ENCODE data around the gene ADORA2A. TPM values are rescaled to one million over a fixed set of nuclear protein-coding genes. Genes with fewer than 3 reads are reported as not detected.

Gene ADORA2A
- total RNA-seq, 1 experiment from 2014 or later = 8.7 TPM

DNA sequence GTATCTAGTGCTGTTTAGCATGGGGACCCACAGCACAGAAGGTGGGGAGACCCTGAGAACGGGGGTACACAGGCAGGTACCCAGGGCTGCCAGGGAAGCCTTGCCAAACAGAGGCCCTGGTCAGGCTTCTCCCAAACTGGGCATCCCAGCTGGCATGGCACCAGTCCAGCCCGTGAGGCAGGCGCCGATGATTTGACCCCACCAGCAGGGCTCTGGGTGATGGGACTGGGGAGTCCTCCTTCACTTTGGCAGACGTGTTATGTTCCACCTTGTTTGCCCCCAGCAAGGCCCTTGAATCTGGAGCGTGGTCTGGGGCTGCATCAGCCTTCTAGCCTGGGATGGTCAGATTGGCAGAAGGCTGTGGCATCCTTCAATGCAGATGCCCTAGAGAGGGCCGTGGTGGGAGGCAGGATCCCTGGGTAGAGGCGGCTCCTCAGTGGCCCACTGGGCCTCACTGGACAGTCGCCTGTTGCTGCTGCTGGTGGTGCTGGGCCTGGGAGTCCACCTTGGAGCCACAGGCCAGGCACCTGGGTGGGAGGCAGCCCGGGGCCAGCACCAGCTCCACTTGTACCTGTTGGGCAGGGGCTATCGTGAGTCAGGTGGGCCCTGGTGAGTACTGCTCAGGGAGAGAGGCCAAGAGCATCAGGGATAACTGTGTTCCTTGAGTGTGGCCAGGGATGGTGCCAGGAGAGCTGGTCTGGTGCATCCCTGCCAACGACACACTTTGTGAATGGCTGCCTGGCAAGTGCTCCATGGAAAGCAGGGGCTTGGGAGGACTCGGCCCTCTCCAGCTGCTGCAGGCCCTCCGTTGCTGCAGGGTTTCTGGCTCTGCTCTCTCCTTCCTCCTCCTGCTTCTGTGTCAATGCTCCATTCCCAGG lies 3.3 kb downstream of the ADORA2A start:
- H3K27ac ChIP-seq = no peak overlapping the region
- H3K27me3 ChIP-seq = no peaks in the 10 kb centered on the region
- H3K36me3 ChIP-seq = no peaks in the 10 kb centered on the region
- peaks cover 66% of the 10 kb centered on the region for H3K4me1 ChIP-seq
- no peak for DNase-seq
- H3K4me3 ChIP-seq = no peak overlapping the region
- no peaks in the 10 kb centered on the region for H3K9me3 ChIP-seq (replicated peaks)

DNA sequence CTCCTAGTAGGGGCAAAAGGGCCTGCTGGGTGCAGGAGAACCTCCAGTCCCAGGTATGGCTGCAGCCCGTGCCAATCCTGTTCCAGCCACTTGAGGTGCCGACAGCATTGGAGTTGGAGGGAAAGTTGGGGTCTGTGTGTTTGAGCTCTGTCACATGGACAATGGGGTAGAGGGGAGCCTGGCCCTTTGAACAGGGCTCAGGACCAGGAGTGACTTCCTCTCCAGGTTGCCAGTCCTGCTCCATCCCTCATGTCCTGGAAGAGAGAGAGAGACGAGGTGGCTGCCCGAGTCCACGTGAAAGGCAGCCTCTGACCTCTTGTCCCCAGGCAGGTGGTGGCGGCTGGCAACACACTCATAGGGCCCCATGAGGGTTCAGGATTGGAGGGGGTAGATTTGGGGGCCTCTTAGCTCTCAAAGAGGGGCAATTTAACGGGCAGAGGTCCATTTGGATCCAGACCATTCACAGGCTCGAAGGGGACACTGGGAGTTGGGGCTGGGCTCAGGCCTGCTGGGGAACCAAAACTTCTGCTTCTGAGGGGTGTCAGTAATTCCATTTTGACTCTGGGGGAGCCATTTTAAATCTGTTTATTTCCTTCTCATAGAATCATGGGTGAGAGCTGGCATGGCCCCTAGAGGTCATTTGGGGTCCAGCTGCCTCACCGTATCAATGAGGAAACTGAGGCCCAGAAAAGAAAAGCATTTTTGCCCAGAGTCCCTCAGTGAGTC lies 4.1 kb downstream of the ADORA2A start:
- H3K4me1 ChIP-seq = peaks cover 74% of the 10 kb centered on the region
- no peaks in the 10 kb centered on the region for H3K9me3 ChIP-seq (replicated peaks)
- no peak overlapping the region; the same call in 1 of the 2 replicates for H3K27ac ChIP-seq
- no peak overlapping the region for H3K4me3 ChIP-seq
- no peak for DNase-seq
- H3K27me3 ChIP-seq = no peaks in the 10 kb centered on the region
- H3K36me3 ChIP-seq = no peaks in the 10 kb centered on the region

DNA sequence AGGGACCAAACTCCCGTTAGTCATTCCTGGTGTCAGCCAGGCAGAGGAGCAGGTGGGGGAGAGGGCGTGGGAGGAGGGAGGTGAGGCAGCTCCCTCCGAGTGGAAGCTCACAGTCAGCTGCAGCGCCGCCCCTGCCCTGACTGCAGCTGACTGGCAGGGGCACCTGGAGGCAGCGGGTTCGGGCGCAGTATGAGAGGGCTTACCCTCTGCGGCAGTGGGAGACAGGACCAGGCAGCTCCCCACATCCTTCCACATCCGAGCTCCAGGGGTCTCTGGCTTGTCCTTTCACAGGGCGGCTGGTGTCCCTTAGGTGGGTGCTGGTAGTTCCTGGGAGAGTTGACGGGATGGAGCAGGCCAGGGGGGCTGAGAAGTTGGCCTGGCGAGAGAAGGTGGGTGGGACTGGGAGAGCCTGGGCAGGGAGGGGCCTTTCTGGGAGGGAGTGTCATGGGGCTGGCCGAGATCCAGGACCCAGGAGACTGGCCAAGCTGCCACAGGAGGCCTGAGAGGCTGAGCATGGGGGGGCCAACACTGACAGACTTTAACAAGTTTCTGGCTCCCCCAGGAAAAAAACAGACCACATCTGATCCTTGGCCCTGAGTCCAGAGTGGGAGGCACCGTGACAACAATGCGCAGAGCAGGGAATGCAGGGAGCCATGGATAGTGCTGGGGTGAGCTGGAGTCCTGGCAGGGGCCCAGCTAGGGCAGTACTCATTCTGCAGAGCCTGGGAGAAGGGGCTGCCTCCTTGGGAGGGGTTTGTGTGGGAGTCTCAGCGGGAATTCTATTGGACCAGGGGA lies 4.9 kb downstream of the ADORA2A start:
- DNase-seq = peak; percentile 92 to 95
- H3K36me3 ChIP-seq = no peaks in the 10 kb centered on the region

DNA sequence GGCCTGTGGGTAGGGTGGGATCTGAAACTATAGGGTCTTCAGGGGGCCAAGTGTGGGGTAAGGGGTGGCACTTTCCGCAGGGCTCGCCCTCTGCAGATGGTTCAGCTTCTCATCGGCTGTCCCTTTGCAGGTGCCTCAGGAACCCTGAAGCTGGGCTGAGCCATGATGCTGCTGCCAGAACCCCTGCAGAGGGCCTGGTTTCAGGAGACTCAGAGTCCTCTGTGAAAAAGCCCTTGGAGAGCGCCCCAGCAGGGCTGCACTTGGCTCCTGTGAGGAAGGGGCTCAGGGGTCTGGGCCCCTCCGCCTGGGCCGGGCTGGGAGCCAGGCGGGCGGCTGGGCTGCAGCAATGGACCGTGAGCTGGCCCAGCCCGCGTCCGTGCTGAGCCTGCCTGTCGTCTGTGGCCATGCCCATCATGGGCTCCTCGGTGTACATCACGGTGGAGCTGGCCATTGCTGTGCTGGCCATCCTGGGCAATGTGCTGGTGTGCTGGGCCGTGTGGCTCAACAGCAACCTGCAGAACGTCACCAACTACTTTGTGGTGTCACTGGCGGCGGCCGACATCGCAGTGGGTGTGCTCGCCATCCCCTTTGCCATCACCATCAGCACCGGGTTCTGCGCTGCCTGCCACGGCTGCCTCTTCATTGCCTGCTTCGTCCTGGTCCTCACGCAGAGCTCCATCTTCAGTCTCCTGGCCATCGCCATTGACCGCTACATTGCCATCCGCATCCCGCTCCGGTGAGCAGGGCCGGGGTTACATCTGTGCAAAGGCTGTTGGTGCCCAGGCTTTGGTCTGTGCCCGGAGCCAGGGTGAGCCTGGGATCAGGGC lies 5.8 kb downstream of the ADORA2A start:
- no peaks in the 10 kb centered on the region for H3K27me3 ChIP-seq
- no peaks in the 10 kb centered on the region for H3K36me3 ChIP-seq
- H3K9me3 ChIP-seq (replicated peaks) = no peaks in the 10 kb centered on the region
- H3K4me1 ChIP-seq = peaks cover 77% of the 10 kb centered on the region
- DNase-seq = no peak
- peak overlapping the region; percentile 72; the same call in 1 of the 2 replicates for H3K27ac ChIP-seq
- no peak overlapping the region for H3K4me3 ChIP-seq

More for the DNA sequence above, 4.9 kb downstream of the ADORA2A start:
- Histone ChIP-seq H3K4me3 (peak overlapping the region; percentile 45), H3K27me3 (no peaks in the 10 kb centered on the region), H3K9me3 (replicated peaks) (no peaks in the 10 kb centered on the region), H3K27ac (peak overlapping the region; percentile 72), H3K4me1 (peaks cover 74% of the 10 kb centered on the region)

DNA sequence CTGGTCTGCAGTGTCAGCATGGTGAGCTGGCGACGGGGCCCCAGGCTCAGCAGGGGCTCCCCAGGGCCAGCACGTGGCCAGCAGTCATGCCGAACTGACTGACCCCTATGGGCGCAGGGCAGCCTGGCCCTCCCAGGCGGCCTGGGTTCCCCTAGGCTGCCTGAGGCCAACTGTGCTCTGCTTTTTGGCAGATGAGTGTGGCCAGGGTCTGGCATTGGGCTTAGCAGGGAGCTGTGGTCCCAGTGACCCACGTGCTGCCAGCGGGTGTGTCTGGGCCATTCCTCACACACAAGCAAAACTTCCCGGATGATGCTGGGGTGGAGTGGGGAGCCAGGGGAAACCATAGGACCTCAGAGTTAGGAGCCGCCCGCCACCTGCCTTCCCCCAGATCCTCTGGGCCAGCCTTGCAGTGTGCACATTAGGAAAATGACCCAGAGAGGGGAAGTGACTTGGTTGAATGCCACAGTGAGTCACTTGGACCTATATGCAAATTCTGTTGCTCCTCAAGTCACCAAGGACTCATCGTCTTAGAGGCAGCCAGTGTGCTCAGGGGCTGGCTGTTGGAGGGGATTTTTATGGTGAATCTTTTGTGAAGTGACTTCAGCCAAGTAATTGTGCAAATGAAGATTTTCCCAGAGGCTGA lies 6.5 kb downstream of the ADORA2A start:
- DNase-seq = no peak
- Histone ChIP-seq H3K27me3 (no peaks in the 10 kb centered on the region), H3K4me3 (no peak overlapping the region), H3K4me1 (peaks cover 79% of the 10 kb centered on the region), H3K36me3 (no peaks in the 10 kb centered on the region), H3K27ac (peak overlapping the region; percentile 15; the same call in 1 of the 2 replicates), H3K9me3 (replicated peaks) (no peaks in the 10 kb centered on the region)

DNA sequence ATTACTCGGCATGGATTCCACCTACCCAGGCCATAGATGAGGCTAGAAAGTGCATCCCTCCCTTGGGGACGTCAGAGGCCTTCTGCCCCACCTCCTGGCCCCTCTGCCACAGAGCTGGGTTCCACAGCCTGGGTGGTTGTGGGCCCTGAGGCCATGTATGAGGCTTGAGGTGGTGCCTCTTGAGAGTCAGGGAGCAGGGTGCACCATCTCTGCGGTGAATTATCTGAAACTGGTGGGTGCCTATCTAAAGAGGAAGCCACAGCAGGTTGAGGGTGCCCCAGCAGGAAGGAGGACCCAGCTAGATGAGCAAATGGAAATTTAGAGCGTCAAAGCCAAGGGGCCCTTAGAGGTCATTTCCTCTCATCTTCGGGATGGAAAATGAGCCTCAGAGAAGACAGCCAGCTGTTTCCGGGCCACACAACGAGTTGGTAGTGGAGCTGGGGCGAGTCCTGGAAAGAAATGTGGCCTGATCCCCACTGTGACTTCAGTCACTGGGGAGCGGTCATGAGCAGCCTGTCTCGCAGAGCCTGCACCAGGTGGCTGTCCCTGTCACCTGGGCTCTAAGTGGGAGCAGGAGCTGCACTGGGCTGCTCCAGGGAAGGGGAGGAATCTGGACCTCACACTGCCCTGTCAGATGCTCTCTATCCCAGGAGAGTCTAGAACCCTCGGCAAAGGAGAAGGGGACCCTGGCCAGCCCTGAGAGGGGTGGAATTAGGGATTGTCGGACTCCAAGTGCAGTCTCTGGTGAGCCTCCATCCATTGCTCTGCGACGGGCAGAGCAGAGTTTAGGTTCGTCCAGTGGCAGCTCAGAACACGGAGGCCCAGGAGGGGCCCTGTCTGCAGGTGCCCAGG lies 7.3 kb downstream of the ADORA2A start:
- H3K27ac ChIP-seq = peak overlapping the region; percentile 15; the same call in 1 of the 2 replicates
- H3K4me1 ChIP-seq = peaks cover 73% of the 10 kb centered on the region
- no peaks in the 10 kb centered on the region for H3K9me3 ChIP-seq (replicated peaks)
- H3K4me3 ChIP-seq = no peak overlapping the region
- no peaks in the 10 kb centered on the region for H3K36me3 ChIP-seq
- DNase-seq = peak; percentile 76 to 86
- H3K27me3 ChIP-seq = no peaks in the 10 kb centered on the region

DNA sequence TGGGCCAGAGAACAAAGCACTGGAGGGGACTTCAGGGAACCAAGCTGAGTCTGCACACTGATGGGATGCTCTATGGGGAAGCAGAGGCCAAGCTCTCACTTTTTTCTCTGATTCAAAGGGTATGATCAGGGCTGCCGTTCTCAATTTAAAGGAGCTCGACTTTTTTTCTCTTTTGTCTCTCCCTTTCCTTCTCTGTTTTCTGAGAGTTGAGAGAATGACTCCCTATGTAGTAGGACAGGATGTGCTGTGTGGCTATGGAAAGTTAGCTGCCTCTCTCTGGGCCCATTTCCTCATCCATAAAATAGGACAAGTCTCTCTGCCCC lies 7.9 kb downstream of the ADORA2A start:
- Histone ChIP-seq H3K27me3 (no peaks in the 10 kb centered on the region), H3K36me3 (no peaks in the 10 kb centered on the region), H3K9me3 (replicated peaks) (no peaks in the 10 kb centered on the region), H3K4me3 (no peak overlapping the region), H3K4me1 (peaks cover 68% of the 10 kb centered on the region), H3K27ac (no peak overlapping the region; the same call in 1 of the 2 replicates)
- DNase-seq = no peak

DNA sequence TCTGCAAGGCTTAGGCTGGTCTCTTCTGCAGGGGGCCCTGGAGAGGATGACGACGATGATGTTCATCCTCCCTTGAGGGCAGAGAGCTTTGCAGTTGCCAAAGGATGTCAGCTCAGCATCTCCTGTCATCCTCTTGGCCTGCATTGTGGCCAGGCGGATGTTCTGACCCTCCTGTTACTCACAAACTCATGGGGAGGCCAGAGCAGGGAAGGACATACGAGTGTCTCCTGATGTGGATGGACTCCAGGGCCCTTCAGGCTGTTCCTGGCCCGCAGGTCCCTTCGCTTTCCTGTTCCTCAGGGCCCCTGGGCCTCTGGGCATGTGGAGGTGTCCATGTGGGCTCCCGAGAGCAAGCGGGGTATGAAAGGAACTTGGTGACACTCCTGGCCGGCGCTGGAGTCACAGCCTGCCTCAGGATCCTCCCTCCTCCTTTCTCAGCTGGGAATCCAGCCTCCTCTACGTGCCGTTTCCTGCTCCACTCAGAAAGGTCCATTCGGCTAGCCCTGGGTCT lies 8.5 kb downstream of the ADORA2A start:
- no peak overlapping the region for H3K4me3 ChIP-seq
- H3K27me3 ChIP-seq = no peaks in the 10 kb centered on the region
- no peaks in the 10 kb centered on the region for H3K36me3 ChIP-seq
- DNase-seq = peak; percentile 63 to 78
- peak overlapping the region; percentile 38 for H3K27ac ChIP-seq
- peaks cover 66% of the 10 kb centered on the region for H3K4me1 ChIP-seq
- no peaks in the 10 kb centered on the region for H3K9me3 ChIP-seq (replicated peaks)

DNA sequence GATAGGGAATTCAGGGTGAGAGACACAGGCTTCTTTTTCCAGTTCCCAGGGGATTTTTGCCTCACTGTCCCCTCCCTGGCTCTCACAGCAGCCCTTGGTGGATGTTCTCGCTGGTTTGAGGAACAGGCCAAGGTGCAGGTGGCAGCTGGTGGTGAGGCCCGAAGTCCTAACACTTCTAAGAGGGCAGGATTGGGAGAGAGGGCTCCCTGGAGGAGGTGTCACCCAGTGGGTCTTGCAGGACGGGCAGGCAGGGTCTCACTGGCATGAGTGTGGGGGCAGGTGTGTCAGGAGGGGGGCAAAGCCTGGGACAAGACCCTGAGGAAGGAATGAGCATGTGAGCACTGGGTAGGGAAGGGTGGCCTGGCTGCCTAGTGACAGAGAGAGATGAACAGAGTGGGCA lies 9.2 kb downstream of the ADORA2A start:
- DNase-seq = no peak
- peak overlapping the region; percentile 38; the same call in 1 of the 2 replicates for H3K27ac ChIP-seq
- no peak overlapping the region for H3K4me3 ChIP-seq
- no peaks in the 10 kb centered on the region for H3K9me3 ChIP-seq (replicated peaks)
- peaks cover 59% of the 10 kb centered on the region for H3K4me1 ChIP-seq
- H3K27me3 ChIP-seq = no peaks in the 10 kb centered on the region
- H3K36me3 ChIP-seq = no peaks in the 10 kb centered on the region

DNA sequence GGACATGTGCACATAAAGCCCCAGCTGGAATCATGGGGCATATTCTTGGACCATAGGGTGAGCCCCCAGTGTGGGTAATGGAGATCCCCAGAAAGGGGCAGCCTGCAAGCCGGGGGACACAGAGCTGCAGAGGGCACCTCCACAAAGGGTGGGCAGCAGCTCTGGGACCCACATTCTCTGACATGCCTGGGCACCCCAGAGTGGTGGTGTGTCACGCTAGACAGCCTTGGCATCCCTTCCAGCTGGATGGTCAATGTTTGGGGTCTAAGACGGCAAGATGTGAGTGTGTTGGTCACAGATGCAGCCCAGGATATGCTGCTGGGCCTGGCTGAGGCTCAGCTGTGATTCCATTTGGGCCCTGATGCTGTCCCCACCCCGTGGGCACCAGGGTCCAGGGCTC lies 9.7 kb downstream of the ADORA2A start:
- H3K27ac ChIP-seq = no peak overlapping the region
- DNase-seq = no peak
- H3K4me1 ChIP-seq = peaks cover 54% of the 10 kb centered on the region
- H3K4me3 ChIP-seq = no peak overlapping the region
- H3K36me3 ChIP-seq = no peaks in the 10 kb centered on the region
- no peaks in the 10 kb centered on the region for H3K9me3 ChIP-seq (replicated peaks)
- no peaks in the 10 kb centered on the region for H3K27me3 ChIP-seq

DNA sequence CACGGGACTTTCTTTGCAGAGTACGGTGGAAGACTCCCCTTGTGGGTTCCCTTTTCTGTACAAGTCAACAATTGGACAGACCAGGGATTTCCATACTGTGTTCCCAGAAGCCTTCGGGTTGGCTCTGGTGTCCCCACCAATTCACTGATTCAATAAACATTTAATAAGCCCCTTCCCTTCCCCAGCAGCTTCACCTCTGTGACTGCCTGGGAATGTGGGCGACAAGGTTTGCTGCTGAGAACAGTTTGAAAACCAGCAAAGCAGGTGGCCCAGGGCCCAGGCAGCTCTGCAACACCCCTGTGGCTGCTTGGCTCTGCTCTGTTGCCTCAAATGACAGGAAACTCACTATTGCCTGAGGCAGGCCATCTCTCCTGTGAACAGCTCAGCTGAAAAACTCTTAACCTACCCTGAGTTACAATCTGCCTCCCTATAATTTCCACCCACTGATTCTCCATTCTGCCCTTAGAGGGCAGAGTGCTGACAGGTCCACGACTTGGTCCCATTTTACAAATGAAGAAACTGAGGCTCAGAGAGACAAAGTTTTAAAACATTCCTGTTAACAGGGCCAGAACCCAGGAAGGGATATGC lies 10.4 kb downstream of the ADORA2A start:
- Histone ChIP-seq H3K4me3 (no peak overlapping the region), H3K9me3 (replicated peaks) (no peaks in the 10 kb centered on the region), H3K4me1 (peaks cover 47% of the 10 kb centered on the region), H3K27me3 (no peaks in the 10 kb centered on the region), H3K27ac (no peak overlapping the region), H3K36me3 (no peaks in the 10 kb centered on the region)
- DNase-seq = peak; percentile 41 to 70

DNA sequence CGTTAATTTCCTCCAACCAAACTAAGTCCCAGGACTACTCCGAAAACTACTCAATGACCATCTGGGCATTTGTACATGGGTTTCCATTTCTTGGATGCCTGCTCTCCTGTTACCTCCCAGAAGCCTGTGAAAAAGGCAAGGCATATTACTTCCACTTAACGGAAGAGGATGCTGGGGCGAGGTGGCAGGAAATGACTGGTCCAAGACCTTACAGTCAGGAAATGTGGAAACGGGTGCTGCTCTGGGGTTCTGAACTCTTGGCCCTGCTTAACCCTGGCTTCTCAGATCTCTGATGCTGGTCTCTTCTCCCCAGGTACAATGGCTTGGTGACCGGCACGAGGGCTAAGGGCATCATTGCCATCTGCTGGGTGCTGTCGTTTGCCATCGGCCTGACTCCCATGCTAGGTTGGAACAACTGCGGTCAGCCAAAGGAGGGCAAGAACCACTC lies 12.9 kb downstream of the ADORA2A start:
- H3K36me3 ChIP-seq = no peaks in the 10 kb centered on the region
- H3K4me1 ChIP-seq = peaks cover 35% of the 10 kb centered on the region
- no peak overlapping the region for H3K27ac ChIP-seq
- H3K4me3 ChIP-seq = no peak overlapping the region
- H3K27me3 ChIP-seq = no peaks in the 10 kb centered on the region
- no peaks in the 10 kb centered on the region for H3K9me3 ChIP-seq (replicated peaks)
- DNase-seq = no peak

All from SJCRH30 (cell line).